ELF-1 (cell line): ENCODE data around the gene SKOR2.

Experiments
- DNase-seq: peaks from one replicate; pipeline ENCODE4 v3.0.0-alpha.2; 2016; ENCODE audit warnings: low read depth, low spot score

SKOR2 gene, protein sequence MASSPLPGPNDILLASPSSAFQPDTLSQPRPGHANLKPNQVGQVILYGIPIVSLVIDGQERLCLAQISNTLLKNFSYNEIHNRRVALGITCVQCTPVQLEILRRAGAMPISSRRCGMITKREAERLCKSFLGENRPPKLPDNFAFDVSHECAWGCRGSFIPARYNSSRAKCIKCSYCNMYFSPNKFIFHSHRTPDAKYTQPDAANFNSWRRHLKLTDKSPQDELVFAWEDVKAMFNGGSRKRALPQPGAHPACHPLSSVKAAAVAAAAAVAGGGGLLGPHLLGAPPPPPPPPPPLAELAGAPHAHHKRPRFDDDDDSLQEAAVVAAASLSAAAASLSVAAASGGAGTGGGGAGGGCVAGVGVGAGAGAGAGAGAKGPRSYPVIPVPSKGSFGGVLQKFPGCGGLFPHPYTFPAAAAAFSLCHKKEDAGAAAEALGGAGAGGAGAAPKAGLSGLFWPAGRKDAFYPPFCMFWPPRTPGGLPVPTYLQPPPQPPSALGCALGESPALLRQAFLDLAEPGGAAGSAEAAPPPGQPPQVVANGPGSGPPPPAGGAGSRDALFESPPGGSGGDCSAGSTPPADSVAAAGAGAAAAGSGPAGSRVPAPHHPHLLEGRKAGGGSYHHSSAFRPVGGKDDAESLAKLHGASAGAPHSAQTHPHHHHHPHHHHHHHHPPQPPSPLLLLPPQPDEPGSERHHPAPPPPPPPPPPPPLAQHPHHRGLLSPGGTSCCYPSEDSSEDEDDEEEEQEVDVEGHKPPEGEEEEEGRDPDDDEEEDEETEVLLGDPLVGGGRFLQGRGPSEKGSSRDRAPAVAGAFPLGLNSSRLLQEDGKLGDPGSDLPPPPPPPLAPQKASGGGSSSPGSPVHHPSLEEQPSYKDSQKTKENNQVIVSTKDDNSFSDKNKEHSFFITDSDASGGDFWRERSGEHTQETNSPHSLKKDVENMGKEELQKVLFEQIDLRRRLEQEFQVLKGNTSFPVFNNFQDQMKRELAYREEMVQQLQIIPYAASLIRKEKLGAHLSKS

DNA sequence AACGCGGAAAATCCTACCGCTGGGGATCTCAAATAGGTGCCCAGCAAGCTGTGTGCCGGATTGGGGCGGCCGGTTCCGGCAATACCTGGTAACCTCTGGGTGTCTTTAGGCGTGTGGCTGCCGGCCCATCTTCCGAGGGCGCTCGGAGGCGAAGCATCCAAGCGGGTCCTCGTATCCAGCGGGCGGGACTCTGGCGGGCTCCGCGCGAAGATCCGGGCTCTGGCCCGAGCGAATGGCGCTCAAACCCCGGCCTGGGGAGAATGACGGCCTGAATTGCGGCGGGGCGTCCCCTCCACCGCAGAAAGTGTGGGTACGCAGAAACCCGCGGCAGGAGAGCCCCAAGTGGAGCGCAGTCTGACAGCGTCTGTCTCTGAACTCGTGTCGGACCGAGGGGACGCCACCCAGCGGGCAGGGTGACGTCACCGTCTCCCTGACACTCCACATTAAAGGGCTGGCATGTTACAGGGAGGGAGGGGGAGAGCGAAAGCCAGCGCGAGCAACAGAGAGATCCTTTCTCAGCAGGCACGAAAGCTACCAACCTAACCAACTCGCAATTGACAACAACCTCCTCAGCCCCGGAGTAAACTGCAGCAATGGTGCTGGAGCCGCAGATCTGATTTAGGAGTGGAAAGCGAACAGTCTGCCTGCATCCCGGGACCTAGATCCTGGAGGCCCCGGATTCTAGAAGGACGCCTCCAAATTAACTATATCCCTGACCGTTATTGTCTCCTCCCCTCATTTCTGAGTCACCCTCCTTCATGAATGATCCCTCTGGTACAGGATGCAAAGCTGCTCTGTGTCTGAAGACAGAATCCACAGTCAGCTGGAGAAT, at the start of gene SKOR2:
TSS of gene SKOR2 (minus strand) at position 372 of the 832 bp plus-strand sequence. CDS start 2,477 bp downstream, outside the sequence.
- peak; percentile 51 for DNase-seq

DNA sequence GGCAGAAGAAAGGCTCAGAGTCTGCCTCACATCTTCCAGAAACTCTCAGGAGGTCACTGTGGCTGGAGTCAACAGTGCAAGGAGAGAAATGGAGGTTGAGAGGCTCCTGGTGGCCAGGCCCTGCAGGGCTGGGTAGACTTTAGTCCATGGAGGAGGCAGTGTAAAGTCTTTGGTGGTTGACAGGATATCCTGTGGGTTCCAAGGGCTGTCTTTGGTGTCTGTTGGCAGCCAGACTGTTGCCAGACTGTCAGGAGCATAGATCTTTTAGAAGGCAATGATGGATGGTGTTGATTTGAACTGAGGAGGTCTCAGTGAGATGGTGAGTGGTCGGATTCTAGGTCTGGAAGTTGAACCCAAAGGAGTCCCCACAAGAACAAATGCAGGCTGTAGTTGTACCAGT, 45.0 kb upstream of the SKOR2 start:
- DNase-seq = no peak

DNA sequence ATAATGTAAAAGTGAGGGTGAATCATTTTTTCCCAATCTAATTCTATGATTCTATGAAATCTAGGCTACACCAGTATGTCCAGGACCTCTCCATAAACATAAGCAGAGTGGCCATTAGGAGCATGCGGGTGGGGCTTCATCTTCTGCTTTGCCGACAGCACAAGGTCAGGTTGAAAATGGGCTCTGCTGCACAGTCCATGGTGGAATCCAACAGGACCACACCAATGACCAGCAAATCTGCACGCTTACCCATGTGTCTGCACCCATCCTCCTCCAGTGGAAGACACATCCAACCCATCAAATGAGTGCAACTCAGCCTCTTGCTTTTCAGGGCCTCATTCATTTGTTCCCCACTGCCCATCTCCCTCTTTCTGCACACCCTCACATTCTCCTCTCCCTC, 43.3 kb upstream of the SKOR2 start:
- no peak for DNase-seq

DNA sequence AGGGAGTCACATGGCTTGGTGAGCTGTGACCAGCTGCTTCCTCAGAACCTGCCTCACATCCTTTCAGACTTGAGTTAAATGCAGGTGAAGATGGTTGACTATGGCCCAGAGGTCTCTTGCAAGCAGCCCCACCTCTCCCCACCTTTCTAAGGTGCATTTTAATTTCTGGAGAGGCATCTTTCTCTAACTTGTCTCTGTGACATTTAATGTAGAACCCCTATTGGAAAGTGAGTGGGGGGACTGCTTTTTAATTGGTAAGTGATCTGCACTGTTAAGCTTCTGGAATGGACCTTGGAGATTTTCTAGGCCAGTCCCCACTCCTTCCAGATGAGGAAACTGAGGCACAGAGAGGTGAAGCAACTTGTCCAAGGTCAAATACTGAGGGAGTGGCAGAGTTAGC, 37.3 kb upstream of the SKOR2 start:
- DNase-seq = no peak

DNA sequence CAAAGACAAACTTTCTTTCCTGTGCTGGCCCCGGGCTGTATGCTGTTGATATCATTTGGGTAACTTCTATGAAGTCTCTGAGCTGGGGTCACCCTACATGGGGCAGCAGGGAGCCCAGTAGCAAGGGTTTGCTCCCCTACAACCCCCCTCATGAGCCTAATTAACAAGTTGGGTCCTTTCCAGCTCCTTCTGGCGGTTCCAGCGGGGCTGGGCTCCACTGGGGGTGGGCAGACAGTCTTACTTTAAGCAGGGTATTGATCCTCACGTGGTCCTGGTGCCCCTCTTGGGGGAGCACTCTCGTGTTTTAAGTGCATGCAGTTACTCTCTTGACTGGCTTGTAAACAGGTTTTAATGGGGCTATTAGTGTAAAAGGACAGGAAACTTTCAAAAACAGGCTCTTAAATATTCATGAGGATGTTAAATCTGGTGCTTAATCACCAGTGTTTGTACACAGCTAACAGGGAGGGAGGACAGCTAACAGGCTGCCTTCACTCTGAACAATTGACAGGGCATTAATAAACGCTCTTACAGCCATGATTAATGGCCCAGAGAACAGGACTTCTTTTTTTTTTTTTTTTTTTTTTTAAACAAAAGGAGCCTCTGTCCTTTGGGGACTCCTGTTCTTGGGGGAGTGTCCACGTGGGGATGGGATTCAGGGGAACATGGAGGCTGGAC, 36.6 kb upstream of the SKOR2 start:
- DNase-seq = no peak

DNA sequence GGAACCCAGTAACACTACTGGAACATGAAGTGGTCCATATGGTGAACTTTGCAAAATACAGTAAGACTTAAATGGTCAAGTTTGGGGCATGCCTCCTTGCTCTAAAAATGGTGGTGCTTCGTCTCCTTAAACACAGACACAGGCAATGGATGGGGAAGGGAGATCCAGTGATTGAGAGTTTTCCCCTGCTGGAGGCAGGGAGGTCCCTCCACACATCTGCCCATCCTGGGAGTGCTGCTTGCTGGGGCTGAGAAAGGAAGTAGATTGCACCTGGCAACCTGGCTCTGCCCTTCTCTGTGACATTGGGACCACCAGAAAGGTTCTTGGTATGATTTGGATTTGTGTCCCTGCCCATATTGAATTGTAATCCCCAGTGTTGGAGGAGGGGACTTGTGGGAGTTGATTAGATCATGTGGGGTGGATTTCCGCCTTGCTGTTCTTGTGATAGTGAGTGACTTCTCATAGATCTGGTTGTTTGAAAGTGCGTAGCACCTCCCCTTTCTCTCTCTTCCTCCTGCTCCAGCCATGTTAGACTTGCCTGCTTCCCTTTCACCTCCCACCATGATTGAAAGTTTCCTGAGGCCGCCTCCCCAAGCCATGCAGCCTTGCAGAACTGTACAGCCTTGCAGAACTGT, 35.4 kb upstream of the SKOR2 start:
- DNase-seq = no peak

DNA sequence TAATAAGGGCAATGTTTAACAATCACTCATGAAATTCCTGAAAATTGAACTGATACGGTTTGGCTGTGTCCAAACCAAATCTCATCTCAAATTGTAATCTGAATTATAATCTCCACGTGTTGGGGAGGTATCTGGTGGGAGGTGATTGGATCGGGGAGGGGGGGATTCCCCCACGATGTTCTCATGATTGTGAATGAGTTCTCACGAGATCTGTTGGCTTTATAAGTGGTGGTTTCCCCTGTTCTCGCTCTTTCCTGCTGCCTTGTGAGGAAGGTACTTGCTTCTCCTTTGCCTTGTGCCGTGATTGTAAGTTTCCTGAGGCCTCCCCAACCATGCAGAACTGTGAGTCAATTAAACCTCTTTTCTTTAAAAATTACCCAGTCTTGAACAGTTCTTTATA, 34.0 kb upstream of the SKOR2 start:
- DNase-seq = no peak

DNA sequence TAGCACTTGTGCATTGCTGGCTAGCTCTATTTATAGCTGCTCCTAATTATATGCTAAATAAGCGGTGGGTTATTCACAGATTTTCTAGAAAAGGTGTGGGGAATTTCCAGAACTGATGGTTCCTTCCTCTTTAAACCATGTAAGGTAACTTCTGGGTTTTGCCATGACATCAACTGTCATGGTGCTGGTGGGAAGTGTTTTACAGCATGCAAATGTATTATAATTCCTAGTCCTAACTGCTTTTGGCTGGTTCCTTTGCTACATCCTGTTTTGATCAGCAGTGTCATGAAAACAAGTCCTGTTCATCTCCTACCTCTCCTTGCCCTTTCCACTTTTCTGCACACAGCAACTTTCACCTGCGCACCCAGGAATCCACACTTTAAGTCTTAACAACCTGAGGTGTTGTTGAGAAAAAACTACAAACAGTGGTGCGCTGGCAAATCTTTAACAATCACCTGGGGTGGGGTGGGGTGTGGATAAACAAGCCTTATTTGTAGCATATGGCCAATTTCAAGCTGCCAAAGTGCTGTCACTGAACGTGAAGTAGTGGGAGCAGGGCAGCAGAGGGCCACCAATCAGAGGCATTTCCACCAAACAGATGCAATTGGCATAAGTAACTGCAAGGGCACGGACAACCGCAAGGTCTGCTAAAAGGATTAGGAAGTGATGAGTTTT, 33.4 kb upstream of the SKOR2 start:
- DNase-seq = no peak

DNA sequence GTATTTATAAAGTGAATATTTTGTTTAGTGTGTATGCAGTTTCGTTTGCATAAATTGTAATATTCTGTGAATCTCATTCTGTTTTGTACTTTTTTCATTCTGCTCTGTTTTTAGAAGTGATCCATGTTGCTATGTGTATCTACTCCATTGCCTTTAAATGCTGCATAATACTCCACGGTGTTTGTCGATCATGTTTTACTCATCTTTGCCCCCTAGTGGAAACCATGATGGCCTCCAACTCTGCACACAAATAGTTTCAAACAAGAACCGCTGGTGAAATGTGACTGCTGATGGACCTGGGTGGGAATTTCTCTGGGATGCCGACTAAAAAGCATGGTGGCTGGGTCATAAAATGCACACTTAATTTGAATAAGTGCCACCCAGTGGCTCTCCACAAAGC, 32.0 kb upstream of the SKOR2 start:
- DNase-seq = peak; percentile 21

DNA sequence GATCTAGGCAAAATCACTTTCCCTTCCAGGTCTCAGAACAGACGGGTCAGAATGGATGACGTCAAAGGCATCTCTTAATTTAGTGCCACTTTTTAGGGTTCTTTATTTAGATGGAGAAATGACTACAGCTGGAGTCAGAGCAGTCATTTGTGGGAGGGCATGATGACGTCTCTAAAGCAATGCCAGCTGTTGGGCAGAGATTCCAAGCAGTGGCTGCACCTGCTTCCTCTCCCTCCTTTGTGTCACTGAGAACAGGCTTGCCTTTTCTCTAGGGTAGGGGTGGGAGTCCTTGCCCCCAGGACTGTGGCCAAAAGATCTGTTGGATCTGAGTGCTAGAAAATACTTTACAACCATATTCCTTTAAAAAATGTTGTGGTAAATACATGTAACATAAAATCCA, 28.7 kb upstream of the SKOR2 start:
- DNase-seq = no peak

DNA sequence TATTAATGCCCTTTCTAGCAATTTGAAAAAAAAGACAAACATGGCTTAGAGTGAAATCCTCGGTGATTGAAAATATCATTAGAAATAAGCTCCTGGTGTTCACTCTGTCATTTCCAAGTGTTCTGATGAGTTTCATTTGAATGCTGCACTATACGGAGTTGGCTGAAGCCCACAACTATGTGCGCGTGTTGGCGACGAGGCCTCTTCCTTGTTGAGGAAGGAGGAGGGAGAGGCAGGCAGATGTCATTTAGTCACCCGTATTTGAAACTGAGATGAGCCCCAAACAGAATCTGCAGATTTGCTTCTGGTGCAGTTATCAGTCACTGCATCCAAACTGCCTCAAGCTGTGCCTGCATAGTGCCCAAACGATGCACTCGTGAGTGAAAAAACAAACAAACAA, 23.5 kb upstream of the SKOR2 start:
- no peak for DNase-seq

DNA sequence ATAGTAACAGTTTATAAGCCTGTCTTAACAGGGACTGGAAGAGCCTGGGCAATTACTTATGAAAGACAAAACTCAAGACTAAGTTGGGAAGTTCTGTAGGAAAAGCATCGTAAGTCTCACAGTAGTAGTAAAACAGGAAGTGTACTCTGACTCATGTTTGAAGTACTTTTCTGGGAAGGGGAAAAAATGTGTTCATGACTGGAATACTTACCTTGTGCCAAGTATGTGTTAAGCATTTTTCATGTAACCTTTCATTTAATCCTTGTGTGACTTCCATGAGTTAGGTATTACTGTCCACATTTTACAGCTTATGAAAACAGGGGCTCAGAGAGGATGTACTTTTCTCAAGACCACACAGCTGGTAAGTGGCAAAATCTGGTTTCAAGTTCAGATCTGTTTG, 13.7 kb upstream of the SKOR2 start:
- DNase-seq = no peak

DNA sequence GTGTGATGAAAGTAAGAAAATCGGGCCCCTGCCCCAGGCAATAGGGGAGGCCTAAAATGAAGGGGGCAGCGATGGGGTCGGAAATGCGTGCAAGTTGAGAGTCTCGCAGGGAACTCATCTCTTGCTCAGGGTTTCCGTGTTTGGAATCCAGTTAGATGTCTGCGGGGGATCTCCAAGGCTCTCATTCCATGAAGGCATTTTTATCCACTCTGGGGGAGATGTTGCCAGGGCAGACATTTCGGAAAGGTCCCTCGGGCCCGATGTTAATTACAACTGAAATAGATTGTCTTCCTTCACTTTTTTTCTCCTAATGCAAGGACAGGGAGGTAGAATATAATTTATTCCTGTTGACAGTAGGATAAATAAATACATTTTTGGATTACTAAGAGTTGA, 12.8 kb upstream of the SKOR2 start:
- no peak for DNase-seq

DNA sequence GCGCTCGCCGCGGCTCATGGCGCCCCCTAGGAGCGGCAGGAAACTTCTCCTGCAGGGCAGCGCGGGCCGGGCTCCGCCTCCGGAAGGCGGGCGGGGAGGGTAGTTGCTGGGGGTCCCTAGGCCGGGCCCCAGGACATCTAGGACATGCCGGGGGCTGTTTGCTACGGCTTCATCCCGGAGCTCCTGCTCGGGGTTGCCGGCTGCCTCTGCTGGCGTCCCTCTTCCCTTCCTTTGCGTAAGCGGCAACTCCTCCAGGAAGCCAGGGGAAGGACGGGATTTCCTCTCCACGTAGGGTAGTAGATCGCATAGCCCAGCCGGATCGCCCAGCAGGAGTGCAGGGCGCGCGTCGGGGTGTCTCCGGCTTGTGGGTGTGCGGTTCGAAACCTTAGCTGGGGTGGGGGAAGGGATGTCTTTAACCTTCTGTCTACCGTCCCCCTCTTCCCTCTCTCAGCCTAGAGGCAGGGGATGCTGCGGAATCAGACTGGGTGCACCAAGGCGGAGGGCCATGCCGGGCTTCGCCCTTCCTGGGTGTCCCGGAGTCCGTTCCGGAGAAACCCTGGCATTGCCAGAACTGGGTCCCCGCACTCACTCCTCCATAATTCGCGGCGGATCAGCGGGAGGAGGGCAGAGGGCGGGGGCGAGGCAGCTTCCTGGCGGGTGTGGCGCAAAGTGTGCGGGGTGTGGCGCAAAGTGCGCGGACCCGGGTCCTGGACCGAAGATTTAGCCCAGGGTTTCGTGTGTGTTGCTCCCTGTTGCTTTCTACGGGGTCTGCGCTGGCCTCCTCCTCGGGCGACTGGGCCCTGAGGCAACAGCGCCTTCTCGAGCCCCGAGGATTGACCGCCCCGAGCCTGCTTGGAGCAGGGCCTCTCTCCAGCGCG, 12.2 kb upstream of the SKOR2 start:
- DNase-seq = peak; percentile 66

DNA sequence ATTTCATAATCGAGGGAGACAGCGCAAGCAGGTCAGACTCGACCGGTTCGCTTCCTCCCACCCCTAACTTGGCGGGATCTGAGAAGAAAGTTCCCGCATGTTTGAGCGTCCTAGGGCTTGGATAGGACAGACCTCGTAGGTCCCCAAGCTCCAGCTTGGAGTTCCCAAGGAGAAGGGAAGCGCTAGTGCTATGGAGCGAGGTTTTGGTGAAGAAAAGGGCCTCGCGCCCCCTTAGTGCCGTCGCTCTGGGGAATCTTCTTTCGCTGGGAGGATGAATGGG, 11.6 kb upstream of the SKOR2 start:
- no peak for DNase-seq

DNA sequence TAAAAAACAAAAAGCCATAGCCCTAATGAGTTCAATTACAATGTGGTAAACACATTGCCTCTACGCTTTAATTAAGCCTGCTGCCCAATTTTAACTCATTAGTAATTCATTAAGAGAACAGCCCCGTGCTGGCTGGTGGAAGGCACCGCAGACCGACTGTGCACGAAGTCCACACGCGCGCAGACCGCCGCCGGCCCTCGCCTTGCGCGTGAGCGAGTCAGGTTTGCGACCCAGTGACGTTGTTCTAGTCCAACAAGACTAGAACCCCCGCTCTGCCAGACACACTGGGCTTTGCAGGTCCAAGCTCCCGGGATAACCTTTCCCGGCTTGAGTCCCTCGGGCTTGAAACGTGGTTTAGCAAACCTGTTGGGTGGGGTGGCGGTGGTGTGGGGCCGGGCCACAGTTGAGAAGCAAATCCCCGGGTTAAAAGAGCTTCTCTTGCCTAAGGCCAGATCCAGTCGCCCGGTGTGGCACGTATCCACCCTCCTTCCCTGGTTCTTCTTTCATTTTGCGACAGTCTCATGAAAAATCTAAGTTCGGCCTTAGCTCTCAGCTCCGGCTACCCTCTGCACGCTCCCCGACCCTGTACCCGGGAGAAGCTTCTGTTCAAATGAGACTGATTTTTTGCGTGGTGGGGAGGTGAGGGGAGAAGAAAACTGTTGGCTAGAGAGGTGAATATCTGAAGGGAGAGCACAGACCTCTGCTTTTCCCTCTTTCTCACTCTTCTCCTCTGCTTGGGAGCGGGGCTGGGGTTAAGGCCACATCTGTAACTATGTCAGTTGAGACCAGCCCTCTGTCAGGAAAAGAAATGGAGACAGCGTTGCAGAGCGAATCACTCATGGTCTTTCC, 11.1 kb upstream of the SKOR2 start:
- peak; percentile 25 for DNase-seq

DNA sequence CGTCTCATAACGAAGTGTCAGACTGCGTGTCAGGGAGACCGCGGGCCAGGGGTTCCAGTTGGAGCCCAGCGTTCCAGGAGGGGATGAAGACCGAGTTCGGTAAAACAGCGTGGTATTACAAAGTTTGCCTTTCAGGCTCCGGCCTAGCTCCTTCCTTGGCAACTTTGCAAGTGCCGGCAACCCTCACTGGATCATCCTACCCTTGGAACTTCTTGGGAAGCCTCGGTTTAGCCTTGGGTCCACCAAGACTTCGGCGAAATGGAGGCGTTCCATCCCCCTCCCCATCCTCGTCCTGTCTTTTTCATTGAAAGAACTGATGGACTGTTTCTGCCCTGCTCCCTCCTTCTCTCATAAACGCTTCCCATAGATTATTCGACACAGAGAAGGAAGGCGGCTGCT, 10.4 kb upstream of the SKOR2 start:
- DNase-seq = peak; percentile 4

DNA sequence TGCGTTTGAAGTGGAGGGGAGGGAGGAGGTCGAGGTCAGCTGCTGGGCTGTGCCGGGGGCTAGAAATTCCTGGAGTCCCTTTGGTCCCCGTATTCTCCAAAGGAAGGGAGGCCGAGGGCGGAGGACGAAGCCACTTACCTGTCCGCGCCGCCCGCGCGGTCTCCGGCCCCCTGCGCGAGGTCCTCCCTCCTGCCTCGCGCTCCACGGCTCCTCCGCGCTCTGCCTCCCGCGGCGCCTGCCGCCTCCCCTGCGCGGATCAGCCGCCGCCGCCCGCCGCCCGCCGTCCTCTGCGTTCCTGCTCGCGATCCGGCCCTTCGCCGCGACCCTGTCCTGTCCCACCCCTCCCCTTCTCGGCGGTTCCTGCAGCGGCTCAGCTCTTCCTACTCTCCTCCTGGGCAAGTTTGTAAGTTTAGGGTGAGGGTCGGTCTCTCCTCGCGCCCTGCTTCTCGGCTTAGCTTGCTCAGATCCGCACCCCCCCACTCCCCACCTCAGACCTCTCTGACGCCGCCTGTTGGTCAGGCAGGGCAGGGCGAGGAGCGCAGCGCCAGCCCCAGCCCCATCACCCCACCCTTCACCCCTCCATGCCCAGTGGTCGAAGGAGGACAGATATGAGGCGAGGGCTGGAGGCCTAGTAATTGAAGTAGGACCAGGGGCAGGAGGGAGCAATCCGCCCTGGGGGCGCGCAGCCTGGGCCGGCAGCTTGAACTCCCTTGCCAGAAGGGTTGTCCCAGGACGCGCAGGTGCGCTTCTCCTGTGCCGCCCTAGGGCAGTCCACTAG, 9.7 kb upstream of the SKOR2 start:
- DNase-seq = peak; percentile 40
